Measurements from ENCODE around the gene TFAP2E.
A peak's percentile ranks its signal among the peaks of the same experiment; 100 is the strongest.
"Not testable (repeated sequence)": the region's sequence is repeated elsewhere in the genome, so short reads cannot be mapped to it uniquely, and the experiment has no call there.

TFAP2E gene

GRCh38 chr1:35574655-35575415, 1.7 kb downstream of the TFAP2E start:
- DNase-seq, result no peak

GRCh38 chr1:35575416-35575958, 2.4 kb downstream of the TFAP2E start:
- no peak for DNase-seq

DNA sequence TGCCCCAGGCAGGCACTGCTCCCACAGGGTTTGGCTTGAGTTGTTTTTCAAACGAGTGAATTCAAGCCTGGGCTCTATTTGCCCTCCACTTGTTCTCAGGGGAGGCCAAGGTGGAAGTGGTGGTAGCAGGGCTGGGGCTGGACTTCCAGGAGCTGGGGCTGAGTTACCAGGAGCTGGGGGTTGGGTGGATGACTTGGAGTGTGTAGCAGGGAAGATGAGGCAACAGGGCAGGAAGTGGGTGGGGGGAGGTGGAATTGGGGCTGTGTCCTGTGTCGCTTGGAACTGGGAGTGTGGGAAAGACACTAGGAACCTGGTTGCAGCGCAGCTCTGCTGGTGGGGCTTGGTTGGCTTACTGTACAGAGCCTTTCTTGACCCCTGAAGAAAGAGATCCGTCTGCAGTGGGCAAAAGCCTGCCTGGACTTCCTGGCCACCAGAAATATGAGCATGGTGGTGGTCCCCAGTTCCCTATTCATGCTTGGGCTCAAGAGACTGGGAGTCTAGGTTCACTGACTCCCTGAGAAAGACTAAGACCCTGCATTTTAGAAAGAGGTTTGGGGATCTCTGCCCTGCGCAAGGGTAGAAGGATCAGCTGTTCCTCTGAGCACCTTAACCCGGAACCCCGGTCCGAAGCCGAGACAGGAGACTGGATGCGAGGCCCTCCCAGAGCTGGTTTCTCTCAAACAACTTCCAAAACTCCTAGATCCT, 3.1 kb downstream of the TFAP2E start:
- no peak for DNase-seq

DNA sequence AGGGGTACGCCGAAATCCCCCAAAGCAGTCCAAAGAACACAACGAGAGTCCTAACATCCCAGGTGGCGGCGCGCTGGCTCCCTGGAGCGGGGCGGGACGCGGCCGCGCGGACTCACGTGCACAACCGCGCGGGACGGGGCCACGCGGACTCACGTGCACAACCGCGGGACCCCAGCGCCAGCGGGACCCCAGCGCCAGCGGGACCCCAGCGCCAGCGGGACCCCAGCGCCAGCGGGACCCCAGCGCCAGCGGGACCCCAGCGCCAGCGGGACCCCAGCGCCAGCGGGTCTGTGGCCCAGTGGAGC, 3.6 kb downstream of the TFAP2E start:
- DNase-seq, result not testable (repeated sequence)

- DNase-seq, result no peak
Observed at GRCh38 chr1:35577071-35577998, 4.2 kb downstream of the TFAP2E start.

DNA sequence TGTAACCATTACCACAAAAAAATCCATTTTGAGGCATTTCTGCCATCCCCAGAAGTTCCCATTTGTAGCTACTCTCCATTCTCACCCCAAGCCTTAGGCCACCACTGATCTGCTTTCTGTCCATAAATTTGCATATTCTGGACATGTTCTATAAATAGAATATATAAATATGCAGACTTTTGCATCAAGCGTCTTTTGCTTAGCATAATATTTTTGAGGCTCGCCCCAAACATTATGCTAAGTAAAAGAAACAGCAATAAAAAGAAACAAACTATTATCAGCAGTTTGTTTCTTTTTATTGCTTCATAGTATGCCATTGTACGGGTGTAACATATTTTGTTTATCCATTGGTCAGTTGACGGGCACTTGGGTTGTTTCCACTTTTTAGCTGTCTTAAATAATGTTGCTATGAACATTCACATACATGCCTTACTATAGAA, 7.9 kb downstream of the TFAP2E start:
- no peak for DNase-seq

DNA sequence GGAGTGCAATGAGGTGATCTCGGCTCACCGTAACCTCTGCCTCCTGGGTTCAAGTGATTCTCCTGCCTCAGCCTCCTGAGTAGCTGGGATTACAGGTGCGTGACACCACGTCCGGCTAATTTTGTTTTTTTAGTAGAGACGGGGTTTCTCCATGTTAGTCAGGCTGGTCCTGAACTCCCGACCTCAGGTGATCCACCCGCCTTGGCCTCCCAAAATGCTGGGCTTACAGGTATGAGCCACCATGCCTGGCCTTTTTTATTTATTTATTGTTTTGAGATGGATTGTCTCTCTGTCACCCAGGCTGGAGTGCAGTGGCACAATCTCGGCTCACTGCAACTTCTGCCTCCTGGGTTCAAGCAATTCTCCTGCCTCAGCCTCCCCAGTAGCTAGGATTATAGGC, 8.5 kb downstream of the TFAP2E start:
- not testable (repeated sequence) for DNase-seq

DNA sequence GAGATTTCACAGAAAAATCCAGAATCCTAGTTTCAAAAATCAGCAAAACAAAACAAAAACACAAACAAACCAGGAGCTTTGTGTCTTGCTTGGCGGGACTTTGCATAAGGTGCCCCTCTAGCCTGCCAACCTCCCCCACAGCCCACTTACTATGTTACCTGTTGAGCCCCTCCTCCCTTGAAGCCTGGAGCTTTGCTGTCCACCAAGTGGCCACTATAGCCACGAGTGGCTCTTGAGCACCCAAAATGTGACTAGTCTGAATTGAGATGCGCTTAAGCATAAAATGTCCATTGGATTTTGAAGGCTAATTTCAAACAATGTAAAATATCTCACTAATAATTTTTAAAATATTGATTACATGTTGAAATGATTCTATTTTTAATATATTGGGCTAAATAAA, 12.2 kb downstream of the TFAP2E start:
- DNase-seq, result no peak

DNA sequence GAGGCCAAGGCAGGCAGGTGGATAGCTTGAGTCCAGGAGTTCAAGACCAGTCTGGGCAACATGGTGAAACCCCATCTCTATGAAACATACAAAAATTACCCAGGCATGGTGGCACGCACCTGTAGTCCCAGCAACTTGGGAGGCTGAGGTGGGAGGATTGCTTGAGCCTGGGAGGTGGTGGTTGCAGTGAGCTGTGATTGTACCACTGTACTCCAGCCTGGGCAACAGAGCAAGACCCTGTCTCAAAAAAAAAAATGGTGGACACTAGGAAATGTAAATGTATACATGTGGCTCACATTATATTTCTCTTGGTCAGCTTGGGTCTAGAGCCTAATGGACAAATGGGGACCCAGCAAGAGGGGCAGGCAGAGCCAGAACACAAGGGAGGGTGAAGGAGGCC, 12.7 kb downstream of the TFAP2E start:
- not testable (repeated sequence) for DNase-seq

- no peak for DNase-seq
Observed at GRCh38 chr1:35586808-35587207, 13.7 kb downstream of the TFAP2E start.

DNA sequence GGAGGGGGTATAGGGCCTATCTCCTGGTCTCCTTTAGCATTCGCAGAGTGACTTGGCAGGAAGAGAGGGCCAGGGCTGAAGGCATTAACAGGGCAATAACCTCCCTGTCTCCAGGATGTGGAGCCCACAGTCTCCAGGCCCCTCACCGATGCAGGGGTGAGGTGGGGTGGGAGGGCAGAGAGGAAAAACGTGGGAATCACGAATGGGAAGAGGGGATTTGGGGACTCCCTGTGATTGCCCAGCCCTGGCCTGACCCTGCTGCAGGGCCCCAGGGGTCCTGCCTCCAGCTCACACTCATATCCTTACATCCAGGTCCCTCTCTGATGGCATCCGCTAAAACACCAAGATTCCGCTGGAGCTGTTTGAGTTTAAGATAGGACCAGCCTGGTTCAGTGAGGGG, 14.6 kb downstream of the TFAP2E start:
- no peak for DNase-seq

DNA sequence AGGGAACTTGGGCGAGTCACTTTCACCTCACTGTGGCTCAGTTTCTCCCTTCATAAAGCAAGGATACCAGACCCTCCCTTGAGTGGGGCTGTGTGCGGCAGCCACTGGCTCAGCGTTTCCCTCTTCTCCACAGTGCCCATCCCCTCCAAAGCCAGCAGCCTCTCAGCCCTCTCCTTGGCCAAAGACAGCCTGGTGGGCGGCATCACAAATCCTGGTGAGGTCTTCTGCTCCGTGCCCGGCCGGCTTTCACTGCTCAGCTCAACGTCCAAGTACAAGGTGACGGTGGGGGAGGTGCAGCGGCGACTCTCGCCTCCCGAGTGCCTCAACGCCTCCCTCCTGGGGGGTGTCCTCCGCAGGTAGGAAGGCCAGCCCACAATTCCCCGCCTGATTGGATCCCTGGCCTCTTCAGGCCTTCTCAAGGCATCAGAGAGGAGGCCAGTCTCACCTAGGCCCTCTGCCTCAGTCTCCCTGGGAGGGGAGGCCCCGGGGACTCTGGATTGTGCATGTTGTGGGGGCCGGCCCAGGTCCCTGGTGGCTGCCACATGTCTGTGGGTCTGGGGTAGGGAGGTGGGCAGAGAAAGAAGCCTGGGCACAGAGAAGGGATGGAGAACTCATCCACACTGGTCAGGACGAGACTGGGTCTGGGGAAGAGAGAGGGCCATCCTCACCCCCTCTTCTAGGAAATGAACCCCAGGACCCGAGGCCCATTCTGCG, 15.2 kb downstream of the TFAP2E start:
- DNase-seq, result no peak

- DNase-seq, result no peak
Observed at GRCh38 chr1:35589516-35590427, 16.7 kb downstream of the TFAP2E start.

DNA sequence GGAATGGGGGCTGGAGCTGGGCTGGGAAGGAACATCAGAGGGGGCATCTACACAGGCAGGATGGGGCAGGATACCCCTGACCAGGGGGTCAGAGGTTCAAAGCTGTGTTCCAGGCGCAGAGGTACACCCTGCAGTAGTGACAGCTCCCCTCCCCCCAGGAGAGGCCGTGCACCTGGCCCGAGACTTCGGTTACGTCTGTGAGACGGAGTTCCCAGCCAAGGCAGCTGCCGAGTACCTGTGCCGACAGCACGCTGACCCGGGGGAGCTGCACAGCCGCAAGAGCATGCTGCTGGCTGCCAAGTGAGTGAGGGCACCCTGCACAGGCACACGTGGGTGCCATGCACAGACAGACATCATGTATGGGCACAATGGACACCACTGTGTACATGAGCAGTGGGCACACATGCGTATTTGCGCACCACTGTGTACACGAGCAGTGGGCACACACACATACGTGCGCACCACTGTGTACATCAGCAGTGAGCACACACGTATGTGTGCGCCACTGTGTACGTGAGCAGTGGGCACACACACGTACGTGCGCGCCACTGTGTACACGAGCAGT, 17.4 kb downstream of the TFAP2E start:
- no peak for DNase-seq

DNA sequence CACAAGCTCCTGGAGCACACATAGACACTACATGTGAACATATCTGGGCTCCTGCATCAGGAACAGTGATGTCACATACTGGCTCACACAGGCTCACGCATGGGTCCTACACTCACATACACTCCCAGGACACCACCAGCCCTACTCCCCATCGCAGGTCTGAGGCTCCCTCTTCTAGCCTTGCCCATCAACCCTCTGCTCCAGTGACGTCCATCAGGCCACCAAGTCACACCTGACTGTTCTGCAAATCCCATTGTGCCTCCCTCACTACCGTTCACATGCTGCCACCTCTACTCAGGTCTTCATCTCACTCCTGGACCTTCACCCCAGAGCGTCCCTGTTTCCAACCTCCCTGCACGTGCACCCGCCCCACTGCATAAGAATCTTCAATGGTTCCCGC, 18.1 kb downstream of the TFAP2E start:
- no peak for DNase-seq

DNA sequence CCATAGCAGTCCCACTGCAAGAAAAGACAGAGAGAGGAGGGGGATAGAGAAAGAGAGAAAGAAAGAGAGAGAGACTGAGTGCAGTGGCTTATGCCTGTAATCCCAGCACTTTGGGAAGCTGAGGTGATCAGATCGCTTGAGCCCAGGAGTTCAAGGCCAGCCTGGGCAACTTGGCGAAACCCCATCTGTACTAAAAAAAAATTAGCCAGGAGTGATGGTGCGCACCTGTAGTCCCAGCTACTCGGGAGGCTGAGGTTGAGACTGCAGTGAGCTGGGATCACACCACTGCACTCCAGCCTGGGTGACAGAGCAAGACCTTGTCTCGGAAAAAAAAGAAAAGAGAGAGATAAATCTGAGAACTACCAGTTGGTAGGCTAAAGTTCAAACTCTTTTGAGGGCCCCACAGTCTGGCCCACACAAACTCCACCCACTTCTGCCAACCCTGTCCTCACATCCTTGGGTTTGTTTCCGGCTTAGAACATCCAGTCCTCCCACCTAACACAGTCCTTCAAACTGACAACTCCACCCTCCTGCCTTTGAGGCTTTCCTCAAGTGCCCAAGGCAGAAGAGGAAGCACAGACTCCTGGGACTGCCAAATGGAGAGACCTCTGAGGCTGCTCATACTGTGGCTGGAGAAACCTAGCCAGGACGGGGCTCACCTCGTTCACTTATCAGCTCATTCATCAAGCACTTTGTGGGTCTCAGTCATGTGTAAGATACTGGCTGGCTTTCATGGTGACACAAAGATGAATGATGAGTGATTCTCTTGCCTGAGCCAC, 20.1 kb downstream of the TFAP2E start:
- DNase-seq, result no peak

DNA sequence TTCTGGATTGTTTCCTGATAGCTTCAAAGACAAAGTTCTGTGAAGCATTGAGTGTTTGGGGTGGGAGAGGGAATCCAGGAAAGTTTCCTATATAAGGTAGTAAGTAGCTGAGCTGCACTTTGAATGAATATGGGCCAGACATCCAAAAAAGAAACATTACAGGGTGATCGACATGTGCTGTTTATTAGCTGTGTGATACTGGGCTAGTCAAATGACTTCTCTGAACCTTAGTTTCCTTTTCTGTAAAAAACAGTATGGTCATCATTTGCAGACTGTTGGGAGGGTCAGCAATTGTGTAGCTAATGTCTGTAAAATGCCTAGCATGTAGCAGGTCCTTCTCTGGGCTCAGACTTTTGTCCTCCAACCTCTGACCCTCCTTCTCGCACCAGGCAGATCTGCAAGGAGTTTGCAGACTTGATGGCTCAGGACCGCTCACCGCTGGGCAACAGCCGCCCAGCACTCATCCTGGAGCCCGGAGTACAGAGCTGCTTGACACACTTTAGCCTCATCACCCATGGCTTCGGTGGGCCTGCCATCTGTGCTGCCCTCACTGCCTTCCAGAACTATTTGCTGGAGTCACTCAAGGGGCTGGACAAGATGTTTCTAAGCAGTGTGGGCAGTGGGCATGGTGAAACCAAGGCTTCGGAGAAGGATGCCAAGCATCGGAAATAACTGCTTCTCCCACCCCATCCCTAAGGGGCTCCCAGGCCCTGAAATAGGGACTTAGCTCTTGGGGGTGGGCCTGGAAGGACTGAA, 21.1 kb downstream of the TFAP2E start:
- no peak for DNase-seq

DNA sequence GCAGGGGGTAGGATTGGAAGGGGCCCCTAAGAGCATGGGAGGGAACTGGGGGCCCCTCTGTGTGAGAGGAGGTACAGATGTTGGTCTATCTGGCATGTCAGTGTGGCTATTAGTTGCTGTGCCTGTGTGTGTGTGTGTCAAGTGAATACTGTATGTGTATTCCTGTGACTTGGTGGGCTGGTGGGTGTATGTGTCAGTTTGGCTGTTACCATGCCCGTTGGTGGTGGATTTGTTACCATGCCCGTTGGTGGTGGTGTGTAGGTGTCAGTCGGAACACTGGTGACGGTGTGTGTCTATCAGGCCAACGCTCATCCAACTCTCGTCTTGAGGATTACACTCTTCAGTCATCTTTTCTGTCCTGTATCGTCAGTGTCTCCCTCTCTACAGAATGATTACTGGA, 22.6 kb downstream of the TFAP2E start:
- no peak for DNase-seq

DNA sequence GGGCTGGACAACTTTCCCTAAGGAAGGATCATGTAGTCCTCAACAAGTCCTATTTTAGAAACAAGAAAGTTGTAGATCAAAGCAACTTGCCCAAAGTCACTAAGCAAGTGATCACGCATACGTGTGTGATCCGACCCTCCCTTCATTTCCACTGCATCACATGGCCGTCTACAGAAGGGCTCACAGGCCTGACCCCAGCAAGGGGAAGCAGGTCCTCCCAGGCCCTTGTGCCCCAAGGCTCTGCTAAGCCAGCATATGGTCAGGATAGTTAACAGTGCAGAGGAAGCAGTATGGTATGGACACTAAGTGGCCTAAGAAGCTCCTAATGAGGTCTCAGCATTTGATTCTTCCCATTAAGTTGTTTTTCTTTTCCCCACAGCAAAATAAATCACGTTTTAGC, 24.8 kb downstream of the TFAP2E start:
- DNase-seq, result no peak

DNA sequence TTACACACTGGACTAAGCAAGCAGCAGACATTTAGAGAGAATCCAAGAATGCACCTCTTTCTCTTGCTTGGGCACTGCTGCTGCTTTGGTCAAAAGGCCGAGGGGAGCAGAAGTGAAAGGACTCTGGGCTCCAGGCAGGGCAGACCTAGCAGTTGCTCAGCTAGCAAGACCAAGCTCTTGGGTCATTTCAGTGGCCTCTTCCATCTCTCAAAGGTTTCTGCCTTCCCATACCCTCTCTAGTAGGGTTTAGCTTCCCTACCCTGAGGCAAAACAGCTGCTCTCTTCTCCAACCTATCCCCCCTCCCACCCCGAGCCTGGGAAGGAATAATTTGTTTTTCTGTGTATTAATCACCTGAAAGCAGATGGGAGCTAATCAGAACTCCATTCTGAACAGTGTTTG, 25.8 kb downstream of the TFAP2E start:
- DNase-seq, result peak; percentile 32
